ENCODE measurements around the gene TDRD5. TPM values are rescaled to one million over a fixed set of nuclear protein-coding genes. Genes with fewer than 3 reads are reported as not detected.

The TDRD5 gene, protein sequence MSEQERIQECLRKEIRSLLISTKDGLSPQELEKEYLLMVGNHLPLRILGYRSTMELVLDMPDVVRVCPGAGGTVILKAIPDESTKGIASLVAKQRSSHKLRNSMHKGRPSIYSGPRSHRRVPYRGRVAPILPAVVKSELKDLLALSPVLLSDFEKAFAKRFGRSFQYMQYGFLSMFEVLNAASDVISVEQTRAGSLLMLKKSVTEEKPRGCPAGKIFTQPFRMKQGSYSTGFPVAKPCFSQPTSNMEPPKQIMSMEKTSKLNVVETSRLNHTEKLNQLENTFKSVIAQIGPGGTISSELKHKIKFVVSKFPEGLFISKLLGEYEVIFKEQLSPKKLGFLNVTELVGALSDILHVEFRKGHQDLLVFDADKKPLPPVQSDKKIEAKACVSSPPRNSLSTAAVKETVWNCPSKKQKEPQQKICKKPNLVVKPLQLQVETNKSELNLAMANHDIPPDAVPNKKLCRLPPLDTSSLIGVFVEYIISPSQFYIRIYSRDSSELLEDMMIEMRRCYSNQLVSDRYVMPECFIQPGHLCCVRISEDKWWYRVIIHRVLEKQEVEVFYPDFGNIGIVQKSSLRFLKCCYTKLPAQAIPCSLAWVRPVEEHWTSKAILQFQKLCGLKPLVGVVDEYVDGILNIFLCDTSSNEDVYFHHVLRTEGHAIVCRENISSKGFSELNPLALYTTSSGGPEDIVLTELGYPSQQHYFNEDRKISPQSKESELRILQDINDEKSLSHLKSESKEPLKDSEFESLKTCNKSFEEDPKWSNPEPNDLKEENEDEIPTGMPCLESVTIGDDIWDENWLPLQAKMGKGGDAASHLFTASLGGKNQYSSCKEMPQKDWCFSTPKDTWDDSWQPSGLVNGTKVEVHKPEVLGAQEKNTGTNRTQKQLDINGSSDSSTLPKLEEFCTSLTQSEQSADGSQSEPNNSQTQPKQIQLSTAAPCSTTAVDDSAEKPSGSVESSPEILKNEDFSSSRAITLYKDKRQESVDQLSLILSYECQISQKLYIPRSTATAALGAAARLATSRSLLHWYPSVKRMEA
- total RNA-seq: 0.34 and 0.54 TPM in 2 replicates

DNA sequence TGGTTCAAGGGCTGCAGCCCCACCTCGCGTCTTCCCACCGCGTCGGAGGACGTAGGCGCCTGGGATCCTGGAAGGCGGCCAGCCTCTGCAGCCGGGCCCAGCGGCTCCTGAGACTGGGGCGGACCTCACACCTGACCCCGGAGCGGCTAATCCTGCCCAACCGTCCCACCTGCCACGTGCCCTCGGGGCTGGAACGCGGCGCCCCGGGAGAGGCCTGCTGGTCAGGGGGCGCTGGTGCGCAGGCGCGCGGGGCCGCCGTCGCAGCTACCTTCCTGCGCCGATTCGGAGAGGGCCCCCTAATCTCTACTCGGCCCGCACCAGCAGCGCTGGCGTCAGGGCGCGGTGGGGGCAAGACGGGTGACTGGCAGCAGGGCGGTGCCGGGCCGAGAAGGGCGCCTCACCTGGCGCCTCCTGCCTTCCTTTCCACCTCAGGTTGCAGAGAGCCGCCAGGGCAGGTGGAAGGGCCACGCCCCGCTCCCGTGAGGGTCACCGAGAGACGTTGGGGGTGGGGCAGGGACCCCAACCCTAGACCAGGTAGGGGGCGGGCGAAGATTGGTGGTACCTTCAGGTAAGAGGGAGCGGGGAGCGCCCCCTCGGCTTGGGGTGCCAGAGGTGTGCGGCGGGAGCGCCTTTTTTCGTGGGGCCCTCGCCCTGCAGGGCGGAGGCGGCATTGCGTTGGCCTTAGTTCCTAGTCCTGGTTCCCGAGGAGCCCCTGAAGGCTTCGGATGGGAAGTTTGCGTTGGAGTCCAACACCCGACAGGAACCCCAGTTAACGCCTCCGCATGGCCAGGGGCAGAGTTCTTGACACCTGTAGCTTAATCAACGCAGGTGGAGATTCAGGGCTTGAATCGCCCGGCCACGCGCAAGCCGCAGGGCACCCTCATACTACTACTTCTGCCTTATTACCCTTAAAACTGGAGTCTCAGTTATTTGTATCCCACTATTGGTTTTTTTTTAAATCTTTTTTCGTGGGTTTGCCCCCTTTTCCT, at the start of gene TDRD5:
TDRD5 (plus strand) TSS at position 241 of the 989 bp plus-strand sequence. CDS start 784 bp downstream, outside the sequence.
- Histone ChIP-seq H3K4me3 (ENCODE audit: low read depth, low read length) (peak within 1 kb of the TSS; percentile 15), H3K27me3 (ENCODE audit: control insufficient read depth, insufficient read depth, low read length) (peaks cover 16% of the 10 kb centered on the region), H3K36me3 (ENCODE audit: control insufficient read depth, insufficient read depth, low read length) (no peaks in the 10 kb centered on the region)
- TF ChIP-seq, protein P1, sequence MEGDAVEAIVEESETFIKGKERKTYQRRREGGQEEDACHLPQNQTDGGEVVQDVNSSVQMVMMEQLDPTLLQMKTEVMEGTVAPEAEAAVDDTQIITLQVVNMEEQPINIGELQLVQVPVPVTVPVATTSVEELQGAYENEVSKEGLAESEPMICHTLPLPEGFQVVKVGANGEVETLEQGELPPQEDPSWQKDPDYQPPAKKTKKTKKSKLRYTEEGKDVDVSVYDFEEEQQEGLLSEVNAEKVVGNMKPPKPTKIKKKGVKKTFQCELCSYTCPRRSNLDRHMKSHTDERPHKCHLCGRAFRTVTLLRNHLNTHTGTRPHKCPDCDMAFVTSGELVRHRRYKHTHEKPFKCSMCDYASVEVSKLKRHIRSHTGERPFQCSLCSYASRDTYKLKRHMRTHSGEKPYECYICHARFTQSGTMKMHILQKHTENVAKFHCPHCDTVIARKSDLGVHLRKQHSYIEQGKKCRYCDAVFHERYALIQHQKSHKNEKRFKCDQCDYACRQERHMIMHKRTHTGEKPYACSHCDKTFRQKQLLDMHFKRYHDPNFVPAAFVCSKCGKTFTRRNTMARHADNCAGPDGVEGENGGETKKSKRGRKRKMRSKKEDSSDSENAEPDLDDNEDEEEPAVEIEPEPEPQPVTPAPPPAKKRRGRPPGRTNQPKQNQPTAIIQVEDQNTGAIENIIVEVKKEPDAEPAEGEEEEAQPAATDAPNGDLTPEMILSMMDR (IDR thresholded peaks at IDR 0.05; ENCODE audit: insufficient read depth, low read length, poor library complexity, severe bottlenecking): no peak
- DNase-seq (ENCODE audit: low read depth): no peak

DNA sequence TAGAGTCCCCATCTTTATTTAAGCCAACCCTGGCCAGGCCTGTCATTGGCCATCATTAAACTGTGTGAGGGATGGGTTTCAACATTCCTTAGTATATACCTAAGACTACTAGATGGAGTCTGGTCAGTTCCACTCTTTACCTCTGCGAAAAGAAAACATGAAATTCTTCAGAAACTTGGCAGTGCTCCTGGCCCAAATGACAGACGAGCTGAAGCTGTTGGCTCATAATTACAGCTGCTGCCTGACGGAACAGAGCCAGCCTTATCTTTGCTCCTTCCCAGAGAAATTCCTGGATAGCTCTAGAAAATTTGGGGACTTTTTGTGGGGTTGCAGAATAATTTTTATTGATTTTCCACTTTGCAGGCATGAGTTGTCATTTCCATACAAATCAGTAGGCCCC, 46.3 kb upstream of the TDRD5 start:
- H3K36me3 ChIP-seq (ENCODE audit: control insufficient read depth, insufficient read depth, low read length): no peaks in the 10 kb centered on the region
- no peak overlapping the region for H3K4me3 ChIP-seq (ENCODE audit: low read depth, low read length)
- no peak for DNase-seq (ENCODE audit: low read depth)
- H3K27me3 ChIP-seq (ENCODE audit: control insufficient read depth, insufficient read depth, low read length): no peaks in the 10 kb centered on the region
- TF ChIP-seq, protein P1 (IDR thresholded peaks at IDR 0.05; ENCODE audit: insufficient read depth, low read length, poor library complexity, severe bottlenecking): no peak

DNA sequence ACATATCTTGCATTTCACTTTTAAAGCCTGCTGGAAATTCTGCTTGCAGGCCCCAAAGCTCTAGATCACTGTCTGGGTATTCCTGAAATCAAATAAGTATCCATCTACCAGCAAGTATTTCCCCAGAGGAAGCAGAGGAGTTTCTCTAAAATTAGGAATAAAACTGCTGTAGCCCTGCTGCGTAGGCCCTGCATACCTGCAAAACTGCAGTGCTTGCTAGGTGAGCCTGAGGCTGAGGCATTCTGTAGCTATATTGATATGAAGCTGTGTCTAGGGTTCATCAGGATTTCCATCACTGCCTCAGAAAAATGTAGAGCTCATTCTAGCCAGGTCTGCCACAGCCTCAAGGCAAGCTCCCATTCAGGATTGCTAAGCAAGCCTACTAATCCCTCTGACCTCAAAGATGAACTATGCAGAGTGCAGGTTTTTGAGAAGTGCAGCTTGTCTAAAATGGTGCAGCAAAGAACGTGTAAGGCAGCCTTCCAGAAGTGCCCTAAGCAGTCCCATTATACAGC, 44.6 kb upstream of the TDRD5 start:
- DNase-seq (ENCODE audit: low read depth): no peak
- TF ChIP-seq, protein P1 (IDR thresholded peaks at IDR 0.05; ENCODE audit: insufficient read depth, low read length, poor library complexity, severe bottlenecking): no peak
- Histone ChIP-seq H3K4me3 (ENCODE audit: low read depth, low read length) (no peak overlapping the region), H3K27me3 (ENCODE audit: control insufficient read depth, insufficient read depth, low read length) (no peaks in the 10 kb centered on the region), H3K36me3 (ENCODE audit: control insufficient read depth, insufficient read depth, low read length) (no peaks in the 10 kb centered on the region)

DNA sequence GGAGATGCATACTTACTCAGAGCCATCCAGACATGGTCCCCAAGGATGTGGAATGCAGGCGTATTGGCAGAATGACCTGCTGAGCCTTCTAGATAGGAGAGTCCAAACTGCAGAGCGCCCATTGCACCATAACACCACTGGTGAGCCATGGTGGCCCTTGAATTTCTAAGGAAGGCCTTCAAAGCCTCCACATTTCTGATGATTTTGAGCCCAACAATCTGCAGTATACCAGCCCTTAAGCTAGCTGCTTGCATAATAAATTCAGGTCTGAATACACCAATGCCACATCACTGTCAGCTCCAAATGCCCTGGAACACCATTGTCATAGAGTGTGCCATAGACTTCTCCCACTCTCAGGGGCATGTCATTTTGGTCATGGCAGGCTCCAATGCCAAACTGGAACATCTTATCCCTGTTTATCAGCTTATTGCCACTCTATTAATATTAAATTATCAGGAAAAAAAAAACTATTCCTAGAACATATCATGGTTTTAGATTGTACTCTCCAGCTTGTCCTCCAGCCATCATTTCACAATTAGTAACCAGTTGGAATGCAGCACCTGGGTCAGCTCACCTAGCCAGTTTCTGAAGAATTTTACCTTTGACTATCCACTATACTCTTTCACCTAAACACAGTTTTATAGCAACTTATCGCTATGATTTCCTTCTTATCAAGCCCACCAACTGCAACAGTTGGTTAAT, 42.8 kb upstream of the TDRD5 start:
- Histone ChIP-seq H3K36me3 (ENCODE audit: control insufficient read depth, insufficient read depth, low read length) (no peaks in the 10 kb centered on the region), H3K27me3 (ENCODE audit: control insufficient read depth, insufficient read depth, low read length) (no peaks in the 10 kb centered on the region), H3K4me3 (ENCODE audit: low read depth, low read length) (no peak overlapping the region)
- DNase-seq (ENCODE audit: low read depth): no peak
- TF ChIP-seq, protein P1 (IDR thresholded peaks at IDR 0.05; ENCODE audit: insufficient read depth, low read length, poor library complexity, severe bottlenecking): no peak
